K562 (cell line): Measurements from ENCODE around the gene SIGLEC11. TPM values are rescaled to one million over a fixed set of nuclear protein-coding genes. Genes with fewer than 3 reads are reported as not detected.
A peak's percentile ranks its signal among the peaks of the same experiment; 100 is the strongest.
"Not testable (repeated sequence)": the region's sequence is repeated elsewhere in the genome, so short reads cannot be mapped to it uniquely, and the experiment has no call there.

Experiments
- ATAC-seq: fragments of 200-7000 bp; cut with Tn5 transposase; 3 replicates; pipeline ENCODE4 v1.9.1; 2020; ENCODE audit warnings: moderate library complexity
- BruUV-seq: library from RNA; stranded (reverse); fragments of 400-500 nt; replicated peaks from 2 replicates; lab custom pipeline; 2021; lab: Mats Ljungman, UMichigan
- CTCF ChIA-PET: fragments of 300-600 bp; formaldehyde crosslinking; extraction: SDS; loops from one replicate; lab custom pipeline; 2021; ENCODE audit warnings: low intra/inter-chr PET ratio; lab: Yijun Ruan, JAX
- POLR2A ChIA-PET: fragments of 300-600, 350-650 bp; sonication (Branson Sonifier 250); formaldehyde crosslinking; extraction: SDS; loops from one replicate; lab custom pipeline; 2021; ENCODE audit warnings: antibody characterized with exemption, inconsistent platforms; lab: Yijun Ruan, JAX
- DNase-seq, 4 experiments: peaks; one replicate each; pipeline versions ENCODE4 v3.0.0 to v3.0.0-alpha.2; 2011 to 2018; ENCODE audit warnings: low spot score in 3 of 4, mixed read lengths in 3 of 4; ENCODE audit errors: extremely low read depth in 1 of 4
- FAIRE-seq: peaks from 2 replicates; lab custom pipeline; 2011; peaks lifted over from hg19 to GRCh38; lab: Jason Lieb, UNC
- H2AFZ ChIP-seq: 2 replicates; pipeline ENCODE4 v1.6.0; 2011; ENCODE audit warnings: low read depth, low read length, control low read depth, inconsistent platforms
- H3K27ac ChIP-seq: fragments of 200-600 bp; 3 replicates; pipeline ENCODE4 v1.8.0; 2011; ENCODE audit warnings: low read depth, mild to moderate bottlenecking, control low read depth, inconsistent platforms, low read length, moderate library complexity, mixed read lengths; ENCODE audit errors: extremely low read depth
- H3K27me3 ChIP-seq, 2 experiments: fragments of 300-600 bp in 1 of 2; 2 replicates in 1 of 2; 3 replicates in 1 of 2; pipeline versions ENCODE4 v1.6.0 to v1.8.0; 2011; ENCODE audit warnings: inconsistent platforms in 2 of 2, low read length in 2 of 2, mild to moderate bottlenecking in 1 of 2, mixed read lengths in 1 of 2, moderate library complexity in 1 of 2; ENCODE audit not compliant: control insufficient read depth in 2 of 2, insufficient read depth in 2 of 2
- H3K36me3 ChIP-seq: fragments of 300-600 bp; 3 replicates; pipeline ENCODE4 v1.8.0; 2011; ENCODE audit warnings: mild to moderate bottlenecking, low read length, inconsistent platforms; ENCODE audit not compliant: control insufficient read depth, insufficient read depth
- H3K4me1 ChIP-seq, 2 experiments: fragments of 200-600 bp in 1 of 2; replicated peaks in 1 of 2; 2 replicates in 1 of 2; 3 replicates in 1 of 2; pipeline versions ENCODE4 v1.5.1 to v1.8.0; 2011; ENCODE audit warnings: inconsistent platforms in 2 of 2, low read length in 2 of 2, mild to moderate bottlenecking in 1 of 2, mixed read lengths in 1 of 2, moderate library complexity in 1 of 2; ENCODE audit not compliant: control insufficient read depth in 2 of 2, insufficient read depth in 2 of 2
- H3K4me2 ChIP-seq: 2 replicates; pipeline ENCODE4 v1.6.1; 2011; ENCODE audit warnings: low read length, control low read depth, inconsistent platforms, mixed read lengths; ENCODE audit not compliant: insufficient read depth
- H3K4me3 ChIP-seq: fragments of 200-600 bp; sonication (generic), shearing (Covaris generic); 2 replicates; pipeline ENCODE4 v1.5.1; 2016; ENCODE audit warnings: control low read depth, inconsistent platforms
- H3K79me2 ChIP-seq: fragments of 200-600 bp; 3 replicates; pipeline ENCODE4 v1.8.0; 2011; ENCODE audit warnings: low read length, inconsistent platforms; ENCODE audit not compliant: control insufficient read depth, insufficient read depth
- H3K9ac ChIP-seq, 2 experiments: 2 replicates each; pipeline versions ENCODE4 v1.6.0 to v1.6.1; 2011; ENCODE audit warnings: low read depth in 2 of 2, low read length in 2 of 2, control low read depth in 1 of 2, inconsistent platforms in 1 of 2, mild to moderate bottlenecking in 1 of 2, mixed read lengths in 1 of 2; ENCODE audit not compliant: insufficient read depth in 1 of 2
- H3K9me1 ChIP-seq: one replicate; pipeline ENCODE4 v1.6.0; 2011; ENCODE audit warnings: inconsistent platforms, mild to moderate bottlenecking, low read length, moderate library complexity; ENCODE audit not compliant: control insufficient read depth, insufficient read depth
- H3K9me3 ChIP-seq: replicated peaks from 2 replicates; pipeline ENCODE4 v1.5.1; 2011; ENCODE audit warnings: low read depth, low read length, inconsistent platforms; ENCODE audit not compliant: control insufficient read depth, insufficient read depth
- H4K20me1 ChIP-seq: replicated peaks from 2 replicates; pipeline ENCODE4 v1.6.1; 2011; ENCODE audit warnings: low read length, inconsistent platforms, mixed read lengths; ENCODE audit not compliant: control insufficient read depth, insufficient read depth
- KAT7 ChIP-seq: sonication (generic); formaldehyde crosslinking; IDR thresholded peaks from 2 replicates; pipeline ENCODE4 v1.8.0; 2022; ENCODE audit warnings: missing genetic modification reagents, mild to moderate bottlenecking, borderline replicate concordance
- NFXL1 ChIP-seq: fragments of 450-650 bp; formaldehyde crosslinking; IDR thresholded peaks from 2 replicates; pipeline ENCODE4 v1.4.0; 2021; ENCODE audit warnings: mild to moderate bottlenecking
- TEAD4 ChIP-seq, 2 experiments: sonication (generic) in 1 of 2; formaldehyde crosslinking in 1 of 2; IDR thresholded peaks; 2 replicates each; pipeline versions ENCODE4 v1.6.1 to v1.8.0; 2012 to 2022; ENCODE audit warnings: borderline replicate concordance in 1 of 2, inconsistent platforms in 1 of 2, low read length in 1 of 2, mild to moderate bottlenecking in 1 of 2, missing genetic modification reagents in 1 of 2
- ZNF121 ChIP-seq: sonication (generic); formaldehyde crosslinking; conservative IDR thresholded peaks from 2 replicates; pipeline ENCODE4 v1.8.0; 2022; ENCODE audit warnings: missing genetic modification reagents
- WGBS: fragments of 100-300 bp; shearing (Covaris generic); methylation state at CpG from one replicate; pipeline ENCODE4 v1.1.6; 2016; ENCODE audit warnings: low coverage, mixed read lengths; ENCODE audit not compliant: insufficient coverage; ENCODE audit errors: missing lambda C conversion rate; 5-methylcytosine and 5-hydroxymethylcytosine counted together
- in situ Hi-C: fragments of 300-500 bp; cut with MboI; formaldehyde crosslinking; loops from 4 replicates; pipeline ENCODE4 v1.15.0; 2018; ENCODE audit warnings: inconsistent platforms, mixed read lengths
- intact Hi-C: fragments of 100-400 bp; cut with micrococcal nuclease; formaldehyde crosslinking; loops from 2 replicates; pipeline ENCODE4 v1.14.2; 2022
- polyA plus RNA-seq, 8 experiments: library from polyadenylated mRNA; depleted of rRNA in 4 of 8; stranded (reverse) in 5 of 8; unstranded in 3 of 8; fragments of >200 nt; fragmentation: Nextera tagmentation in 2 of 8; fragmentation: Illumina TruSeq in 1 of 8; extraction: Ambion mirVana in 2 of 8; extraction: Trizol in 1 of 8; gene quantifications; 2 replicates each; pipeline versions ENCODE4 v1.2.1 to v1.2.3, GENCODE V29; 2011 to 2014; ENCODE audit warnings: inconsistent platforms in 1 of 8, missing spikeins in 1 of 8
- total RNA-seq, 7 experiments: library from RNA; depleted of rRNA in 6 of 7; stranded (reverse); fragments of >200 nt in 6 of 7; fragmentation: Illumina TruSeq in 2 of 7; extraction: Trizol in 2 of 7; gene quantifications; 2 replicates each; pipeline versions ENCODE4 v1.2.1 to v1.2.3, GENCODE V29; 2011 to 2021; ENCODE audit warnings: low replicate concordance in 1 of 7
- TF ChIP-seq, protein P1 (sequence below): fragments of 450-650 bp; IDR thresholded peaks from 2 replicates; pipeline ENCODE4 v1.6.1; 2016; ENCODE audit warnings: antibody characterized with exemption
- TF ChIP-seq, protein P2 (sequence below): IDR thresholded peaks from 3 replicates; pipeline ENCODE4 v1.6.1; 2011; ENCODE audit warnings: borderline replicate concordance, mild to moderate bottlenecking; ENCODE audit not compliant: insufficient read length, insufficient read depth
- TF ChIP-seq, protein P3 (sequence below): sonication (generic); formaldehyde crosslinking; IDR thresholded peaks from 2 replicates; pipeline ENCODE4 v1.8.0; 2022; ENCODE audit warnings: missing genetic modification reagents, mild to moderate bottlenecking, moderate library complexity, borderline replicate concordance

The SIGLEC11 gene
- total and polyA plus RNA-seq, 9 of the 15 experiments (the other 6 are each of a cell fraction or from before 2014, with no cell fraction given) = not detected

DNA sequence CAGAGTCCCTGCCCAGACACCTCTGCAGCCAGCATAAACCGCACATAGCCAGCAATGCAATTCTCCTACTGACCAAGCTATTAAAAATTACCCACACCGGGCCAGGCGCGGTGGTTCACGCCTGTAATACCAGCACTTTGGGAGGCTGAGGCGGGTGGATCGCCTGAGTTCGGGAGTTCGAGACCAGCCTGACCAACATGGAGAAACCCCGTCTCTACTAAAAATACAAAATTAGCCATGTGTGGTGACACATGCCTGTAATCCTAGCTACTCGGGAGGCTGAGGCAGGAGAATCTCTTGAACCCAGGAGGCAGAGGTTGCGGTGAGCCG is 36.1 kb downstream of the SIGLEC11 start:
- Histone ChIP-seq H3K4me2 (peak overlapping the region; percentile 20; the same call in 1 of the 2 replicates), H3K79me2 (peaks cover 99% of the 10 kb centered on the region), H3K36me3 (peaks cover 79% of the 10 kb centered on the region), H3K4me1 (peaks cover 30 to 69% of the 10 kb centered on the region in 2 experiments), H3K27ac (peak overlapping the region; percentile 70; the same call in 2 of the 3 replicates), H3K9ac (peak overlapping the region; percentile 58 to 82; a peak in 3 of 4 replicates), H4K20me1 (peaks cover 18% of the 10 kb centered on the region)
- H3K27me3 ChIP-seq, DNase-seq, CTCF ChIA-PET, ATAC-seq, in situ Hi-C loops, FAIRE-seq, H3K9me1 ChIP-seq, H3K4me3 ChIP-seq, BruUV-seq, H2AFZ ChIP-seq, H3K9me3 ChIP-seq: not testable (repeated sequence)
- 91% methylated on average over 13 of the region's 13 CpGs for WGBS
- intact Hi-C loops = loop anchor here (5.0 kb wide), 1 partner anchor 58 kb away; the partner anchor contains the start of gene PNKP
- POLR2A ChIA-PET = interaction anchor here (0.6 to 1.0 kb wide), 2 partner anchors 14 to 98 kb away, joined by 3 to 6 read pairs; no protein-coding TSS in a partner anchor
- TF ChIP-seq KAT7 (0 out of 2 replicates have a peak, but pooled peaks have one; percentile 53), NFXL1 (CRISPR knock-in tag) (0 out of 2 replicates have a peak, but pooled peaks have one; percentile 14)

DNA sequence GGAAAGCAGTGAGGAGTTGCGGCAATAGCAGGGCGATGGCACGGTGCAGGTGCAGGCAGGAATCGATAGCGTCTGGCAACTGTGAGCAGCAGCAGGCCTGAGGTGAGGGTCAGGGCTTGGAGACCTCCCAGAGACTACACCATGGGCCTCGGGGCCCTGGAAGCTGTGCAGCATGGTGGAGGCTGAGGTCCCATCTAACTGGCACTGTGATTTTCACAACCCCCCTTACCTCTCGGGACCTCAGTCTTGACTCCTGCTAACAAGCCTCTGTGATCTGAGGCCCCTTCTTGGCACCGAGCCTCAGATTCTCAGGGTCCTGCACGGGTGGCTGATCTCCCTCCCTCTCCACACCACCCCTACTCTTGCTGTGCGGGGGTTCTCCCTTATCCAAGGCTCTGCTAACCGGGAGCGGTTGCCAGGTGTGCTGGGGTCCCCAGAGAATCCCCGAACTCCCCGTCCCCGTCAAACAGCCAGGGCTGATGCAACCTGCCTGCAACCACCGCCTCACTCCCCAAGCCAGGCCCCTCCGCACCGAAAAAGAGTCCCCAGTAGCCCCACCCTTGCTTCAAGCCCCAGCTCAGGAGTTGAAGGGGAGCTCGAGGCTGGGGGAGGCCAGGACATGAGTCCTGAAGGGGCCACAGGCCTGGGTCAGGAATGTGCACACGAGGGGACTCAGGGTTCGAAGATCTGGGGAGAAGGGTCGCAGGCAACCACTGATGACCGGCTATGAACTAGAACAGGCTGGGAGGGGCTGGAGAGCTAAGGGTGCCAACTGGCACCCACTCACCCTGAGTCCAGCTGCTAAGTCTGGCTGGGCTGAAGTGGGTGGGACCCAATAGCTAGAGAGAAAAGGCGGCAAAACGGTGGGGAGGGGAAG is 36.7 kb downstream of the SIGLEC11 start:
- Histone ChIP-seq H3K36me3 (peaks cover 85% of the 10 kb centered on the region), H4K20me1 (peaks cover 21% of the 10 kb centered on the region), H3K27me3 (no peaks in the 10 kb centered on the region), H3K9ac (peak overlapping the region; percentile 58 to 82; a peak in 3 of 4 replicates), H3K79me2 (peaks cover 99% of the 10 kb centered on the region), H2AFZ (no peak overlapping the region), H3K4me1 (peaks cover 30 to 63% of the 10 kb centered on the region in 2 experiments), H3K4me2 (peak overlapping the region; percentile 20; the same call in 1 of the 2 replicates), H3K4me3 (no peak overlapping the region), H3K9me1 (peaks cover 9% of the 10 kb centered on the region), H3K9me3 (no peaks in the 10 kb centered on the region), H3K27ac (peak overlapping the region; percentile 70)
- POLR2A ChIA-PET = interaction anchor here (0.6 to 1.0 kb wide), 2 partner anchors 13 to 97 kb away, joined by 3 to 6 read pairs; no protein-coding TSS in a partner anchor
- FAIRE-seq (no peak), DNase-seq (peak in 2 of 4 experiments; percentile 11 to 16), ATAC-seq (peak; percentile 16)
- intact Hi-C loops = no loop called here
- BruUV-seq = no TSS peak
- CTCF ChIA-PET = no interaction called here
- WGBS = 60% methylated on average over 19 of the region's 25 CpGs
- in situ Hi-C loops = no loop called here
- TF ChIP-seq, protein P1, sequence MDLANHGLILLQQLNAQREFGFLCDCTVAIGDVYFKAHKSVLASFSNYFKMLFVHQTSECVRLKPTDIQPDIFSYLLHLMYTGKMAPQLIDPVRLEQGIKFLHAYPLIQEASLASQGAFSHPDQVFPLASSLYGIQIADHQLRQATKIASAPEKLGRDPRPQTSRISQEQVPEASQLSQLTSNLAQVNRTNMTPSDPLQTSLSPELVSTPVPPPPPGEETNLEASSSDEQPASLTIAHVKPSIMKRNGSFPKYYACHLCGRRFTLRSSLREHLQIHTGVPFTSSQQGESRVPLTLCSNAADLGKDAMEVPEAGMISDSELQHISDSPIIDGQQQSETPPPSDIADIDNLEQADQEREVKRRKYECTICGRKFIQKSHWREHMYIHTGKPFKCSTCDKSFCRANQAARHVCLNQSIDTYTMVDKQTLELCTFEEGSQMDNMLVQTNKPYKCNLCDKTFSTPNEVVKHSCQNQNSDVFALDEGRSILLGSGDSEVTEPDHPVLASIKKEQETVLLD = no peak
- no peak for TF ChIP-seq TEAD4 (IDR thresholded peaks at IDR 0.05; ENCODE audit: low read length)
- TF ChIP-seq TEAD4 (CRISPR knock-in tag; IDR thresholded peaks at IDR 0.05; ENCODE audit: borderline replicate concordance) = no peak
- no peak for TF ChIP-seq ZNF121
- TF ChIP-seq, protein P2, sequence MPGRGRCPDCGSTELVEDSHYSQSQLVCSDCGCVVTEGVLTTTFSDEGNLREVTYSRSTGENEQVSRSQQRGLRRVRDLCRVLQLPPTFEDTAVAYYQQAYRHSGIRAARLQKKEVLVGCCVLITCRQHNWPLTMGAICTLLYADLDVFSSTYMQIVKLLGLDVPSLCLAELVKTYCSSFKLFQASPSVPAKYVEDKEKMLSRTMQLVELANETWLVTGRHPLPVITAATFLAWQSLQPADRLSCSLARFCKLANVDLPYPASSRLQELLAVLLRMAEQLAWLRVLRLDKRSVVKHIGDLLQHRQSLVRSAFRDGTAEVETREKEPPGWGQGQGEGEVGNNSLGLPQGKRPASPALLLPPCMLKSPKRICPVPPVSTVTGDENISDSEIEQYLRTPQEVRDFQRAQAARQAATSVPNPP = no peak
- TF ChIP-seq, protein P3, sequence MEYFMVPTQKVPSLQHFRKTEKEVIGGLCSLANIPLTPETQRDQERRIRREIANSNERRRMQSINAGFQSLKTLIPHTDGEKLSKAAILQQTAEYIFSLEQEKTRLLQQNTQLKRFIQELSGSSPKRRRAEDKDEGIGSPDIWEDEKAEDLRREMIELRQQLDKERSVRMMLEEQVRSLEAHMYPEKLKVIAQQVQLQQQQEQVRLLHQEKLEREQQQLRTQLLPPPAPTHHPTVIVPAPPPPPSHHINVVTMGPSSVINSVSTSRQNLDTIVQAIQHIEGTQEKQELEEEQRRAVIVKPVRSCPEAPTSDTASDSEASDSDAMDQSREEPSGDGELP = no peak
